ENCODE measurements around the gene HOXA7. TPM values are rescaled to one million over a fixed set of nuclear protein-coding genes. Genes with fewer than 3 reads are reported as not detected.
A peak's percentile ranks its signal among the peaks of the same experiment; 100 is the strongest.

Gene HOXA7
- total and polyA plus RNA-seq, 9 donors = 0.23 to 4.5 (median 0.75) TPM

DNA sequence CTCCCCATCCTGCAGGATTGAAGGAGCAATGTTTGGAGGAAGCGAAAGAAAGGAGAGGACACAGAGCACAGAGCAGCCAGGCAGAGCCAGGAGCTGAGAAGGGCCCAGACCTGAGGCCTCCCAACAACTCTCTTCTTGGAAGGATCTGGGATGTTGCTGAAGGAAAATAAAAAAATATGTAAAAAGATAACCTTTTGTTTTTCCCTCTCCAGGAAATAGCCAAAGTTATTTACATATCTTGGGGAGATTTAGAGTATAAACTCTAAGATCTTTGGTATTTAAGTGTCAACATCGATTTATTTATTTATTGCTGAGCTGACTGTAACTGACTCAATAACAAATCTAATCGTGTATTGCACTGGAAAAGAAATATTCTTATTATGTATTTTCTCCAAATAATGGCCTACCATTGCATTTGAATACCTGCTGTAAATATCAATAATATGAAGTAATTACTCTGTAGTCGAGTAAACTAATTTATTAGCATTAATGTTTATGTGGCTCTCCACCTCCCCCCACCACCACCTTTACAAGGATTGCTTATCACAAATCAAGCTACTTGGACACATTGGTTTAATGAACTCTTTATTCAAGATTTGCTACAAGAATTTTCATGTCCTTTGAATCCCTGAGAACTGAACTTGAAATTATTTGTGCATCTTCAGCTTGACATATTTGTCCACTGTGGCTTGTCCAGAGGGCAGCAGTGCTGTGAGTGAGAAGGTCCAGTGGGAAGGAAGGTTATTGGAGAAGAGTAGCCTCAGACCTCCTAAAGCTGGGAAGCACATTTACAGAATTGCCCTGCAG lies 30.4 kb upstream of the HOXA7 start:
- Histone ChIP-seq H3K9me3 (no peaks in the 10 kb centered on the region), H3K4me3 (peak overlapping the region; percentile 48), H3K36me3 (no peaks in the 10 kb centered on the region), H3K4me1 (ENCODE audit: insufficient read depth) (peaks cover 2% of the 10 kb centered on the region), H3K27me3 (peaks cover 18% of the 10 kb centered on the region), H3K27ac (no peak overlapping the region)
- 36 to 59% (median 39%) methylated on average over 4 of the region's 4 CpGs for WGBS, 3 donors
- TF ChIP-seq EP300 (IDR thresholded peaks at IDR 0.05) (no peak), POLR2A (IDR thresholded peaks at IDR 0.05) (no peak)
- TF ChIP-seq, protein P1, sequence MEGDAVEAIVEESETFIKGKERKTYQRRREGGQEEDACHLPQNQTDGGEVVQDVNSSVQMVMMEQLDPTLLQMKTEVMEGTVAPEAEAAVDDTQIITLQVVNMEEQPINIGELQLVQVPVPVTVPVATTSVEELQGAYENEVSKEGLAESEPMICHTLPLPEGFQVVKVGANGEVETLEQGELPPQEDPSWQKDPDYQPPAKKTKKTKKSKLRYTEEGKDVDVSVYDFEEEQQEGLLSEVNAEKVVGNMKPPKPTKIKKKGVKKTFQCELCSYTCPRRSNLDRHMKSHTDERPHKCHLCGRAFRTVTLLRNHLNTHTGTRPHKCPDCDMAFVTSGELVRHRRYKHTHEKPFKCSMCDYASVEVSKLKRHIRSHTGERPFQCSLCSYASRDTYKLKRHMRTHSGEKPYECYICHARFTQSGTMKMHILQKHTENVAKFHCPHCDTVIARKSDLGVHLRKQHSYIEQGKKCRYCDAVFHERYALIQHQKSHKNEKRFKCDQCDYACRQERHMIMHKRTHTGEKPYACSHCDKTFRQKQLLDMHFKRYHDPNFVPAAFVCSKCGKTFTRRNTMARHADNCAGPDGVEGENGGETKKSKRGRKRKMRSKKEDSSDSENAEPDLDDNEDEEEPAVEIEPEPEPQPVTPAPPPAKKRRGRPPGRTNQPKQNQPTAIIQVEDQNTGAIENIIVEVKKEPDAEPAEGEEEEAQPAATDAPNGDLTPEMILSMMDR (IDR thresholded peaks at IDR 0.05) = no peak
- intact Hi-C loops (cut with DNase I) = loop anchor here in 1 of 4 donors (10.0 kb wide), 1 partner anchor 1322 kb away; no protein-coding TSS in a partner anchor
- DNase-seq = no peak

DNA sequence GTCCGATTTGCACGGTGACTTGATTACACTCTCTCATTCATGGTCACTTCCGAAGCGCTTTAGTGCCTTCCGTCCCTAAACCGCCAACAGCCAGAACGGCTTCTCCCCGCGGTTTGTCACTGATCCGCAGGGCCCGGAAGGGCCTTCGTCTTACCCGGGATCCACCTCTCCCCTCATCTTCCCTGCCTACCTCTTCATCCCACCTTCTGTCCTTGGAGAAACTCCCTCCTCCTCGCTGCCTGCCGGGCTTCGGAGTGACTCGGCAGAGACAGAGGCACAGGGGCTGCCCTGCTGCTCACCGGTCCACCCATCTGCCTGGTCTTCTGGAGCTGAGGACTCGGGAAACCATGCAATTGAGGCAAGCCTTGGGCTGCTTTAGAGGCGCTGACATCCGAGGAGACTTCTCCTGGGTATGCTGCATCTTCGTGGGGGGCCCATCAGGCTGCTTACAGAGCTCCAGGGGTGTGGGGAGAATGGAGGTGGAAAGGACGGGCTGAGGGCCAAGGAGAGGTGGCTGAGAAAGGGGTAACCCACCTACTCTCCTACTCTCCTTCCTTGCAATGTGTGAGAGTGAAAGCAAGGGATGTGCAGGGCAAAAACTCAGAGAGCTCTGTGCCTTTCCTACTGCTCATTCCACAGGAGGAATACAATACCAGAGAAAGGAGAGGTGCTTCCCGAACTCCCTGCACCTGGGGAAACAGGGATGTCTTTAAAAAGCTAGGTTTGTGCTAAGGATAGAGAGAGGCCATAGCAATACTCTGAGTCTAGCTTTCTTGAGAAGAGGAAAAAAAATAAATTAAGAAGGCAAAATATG lies 29.6 kb upstream of the HOXA7 start:
- peak in 1 of 5 donors; percentile 20 for DNase-seq
- Histone ChIP-seq H3K36me3 (no peaks in the 10 kb centered on the region), H3K27me3 (peaks cover 18% of the 10 kb centered on the region), H3K4me3 (peak overlapping the region; percentile 48), H3K27ac (no peak overlapping the region), H3K4me1 (ENCODE audit: insufficient read depth) (peaks cover 2% of the 10 kb centered on the region), H3K9me3 (no peaks in the 10 kb centered on the region)
- TF ChIP-seq EP300 (IDR thresholded peaks at IDR 0.05) = no peak
- no peak for TF ChIP-seq POLR2A (IDR thresholded peaks at IDR 0.05)
- TF ChIP-seq, protein P1 (IDR thresholded peaks at IDR 0.05) = no peak
- WGBS, 3 donors = 8 to 39% (median 18%) methylated on average over 24 of the region's 24 CpGs
- intact Hi-C loops (cut with DNase I) = loop anchor here in 1 of 4 donors (10.0 kb wide), 1 partner anchor 1321 kb away; no protein-coding TSS in a partner anchor

DNA sequence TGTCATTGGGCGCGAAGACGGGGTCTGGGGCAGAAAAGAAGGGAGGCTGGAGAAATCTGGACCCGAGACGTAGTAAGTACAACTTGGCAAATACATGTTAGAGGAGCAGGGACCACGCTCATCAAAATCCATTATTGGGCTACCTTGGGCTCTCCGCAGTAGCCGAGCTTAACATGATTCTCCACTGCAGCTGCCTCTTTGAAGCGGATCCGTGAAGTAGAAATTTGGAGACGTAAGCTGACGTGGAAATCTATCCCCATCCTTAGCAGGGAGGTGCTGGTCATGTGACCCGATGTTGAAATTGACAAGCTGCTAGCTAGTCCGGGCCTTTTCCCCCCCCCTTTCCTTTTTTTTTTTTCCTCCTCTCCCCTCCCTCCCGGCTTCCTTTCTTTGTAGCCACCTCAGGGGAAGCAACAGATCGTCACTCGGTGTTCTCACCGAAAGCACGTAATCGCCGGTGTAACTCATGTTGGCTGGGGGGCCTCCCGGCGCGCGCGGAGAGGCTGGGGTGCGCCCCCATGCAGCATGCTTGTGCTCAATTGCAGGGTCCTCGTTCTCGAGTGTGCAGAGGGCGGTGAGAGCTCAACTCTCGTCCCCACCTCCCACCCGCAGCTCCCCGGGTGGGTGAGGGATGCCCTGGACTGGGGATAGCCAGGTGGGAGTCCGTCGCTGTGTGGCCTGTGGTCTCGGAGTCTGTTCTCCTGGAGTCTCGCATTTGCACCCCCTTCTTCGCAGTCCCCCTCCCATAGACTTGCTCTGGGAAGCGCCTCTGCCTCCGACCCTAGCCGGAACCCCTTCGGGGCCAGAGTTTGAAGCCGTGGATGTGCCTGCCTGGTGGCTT lies 28.8 kb upstream of the HOXA7 start, which contains the start of gene HOXA11:
Gene HOXA11, minus strand, starts transcription at position 220 of the 841 bp plus-strand sequence. Its CDS starts 88 bp downstream, at position 132.
- Histone ChIP-seq H3K4me3 (peak within 1 kb of the TSS; percentile 48), H3K4me1 (ENCODE audit: insufficient read depth) (peaks cover 2% of the 10 kb centered on the region), H3K9me3 (no peaks in the 10 kb centered on the region), H3K36me3 (no peaks in the 10 kb centered on the region), H3K27me3 (peaks cover 18% of the 10 kb centered on the region), H3K27ac (no peak within 1 kb of the TSS)
- DNase-seq = peak in 1 of 5 donors; percentile 30
- 7 to 13% (median 8%) methylated on average over 42 to 43 of the region's 43 CpGs for WGBS, 3 donors
- TF ChIP-seq, protein P1 (IDR thresholded peaks at IDR 0.05) = no peak
- TF ChIP-seq POLR2A (IDR thresholded peaks at IDR 0.05) = no peak
- no peak for TF ChIP-seq EP300 (IDR thresholded peaks at IDR 0.05)
- intact Hi-C loops (cut with DNase I) = loop anchor here in 1 of 4 donors (10.0 kb wide), 1 partner anchor 1320 kb away; no protein-coding TSS in a partner anchor

Measured in ovary (tissue), 9 donors.